Measurements from ENCODE around the gene MACROD2. TPM values are rescaled to one million over a fixed set of nuclear protein-coding genes. Genes with fewer than 3 reads are reported as not detected.

The MACROD2 gene
- total RNA-seq, 4 donors from 2014 or later: 12.6 to 60.3 (median 18.9) TPM

GRCh38 chr20:16096756-16097326 is 2101.5 kb downstream of the MACROD2 start:
- no peak for DNase-seq (ENCODE audit: low spot score in 2 of 2)
- TF ChIP-seq POLR2AphosphoS5 (IDR thresholded peaks at IDR 0.05): no peak
- H3K36me3 ChIP-seq: no peaks in the 10 kb centered on the region
- H3K4me3 ChIP-seq: no peak overlapping the region
- WGBS: 89% methylated on average over 4 of the region's 4 CpGs
- no peaks in the 10 kb centered on the region for H3K9me3 ChIP-seq
- no peak overlapping the region for H3K27ac ChIP-seq
- no peaks in the 10 kb centered on the region for H3K4me1 ChIP-seq
- H3K27me3 ChIP-seq: no peaks in the 10 kb centered on the region

- H3K27me3 ChIP-seq: no peaks in the 10 kb centered on the region
- H3K4me1 ChIP-seq: no peaks in the 10 kb centered on the region
- no peak for DNase-seq (ENCODE audit: low spot score in 2 of 2)
- H3K36me3 ChIP-seq: no peaks in the 10 kb centered on the region
- WGBS: 87% methylated on average over 4 of the region's 4 CpGs
- H3K4me3 ChIP-seq: no peak overlapping the region
- TF ChIP-seq POLR2AphosphoS5 (IDR thresholded peaks at IDR 0.05): no peak
- no peak for TF ChIP-seq CTCF (IDR thresholded peaks at IDR 0.05)
- no peak for TF ChIP-seq POLR2A (IDR thresholded peaks at IDR 0.05)
- TF ChIP-seq EP300 (IDR thresholded peaks at IDR 0.05): no peak
- H3K9me3 ChIP-seq: no peaks in the 10 kb centered on the region
- no peak overlapping the region for H3K27ac ChIP-seq
These were observed 2102.5 kb downstream of the MACROD2 start for GRCh38 chr20:16097788-16098187.

GRCh38 chr20:16098890-16099639 is 2103.7 kb downstream of the MACROD2 start:
- Histone ChIP-seq H3K4me3 (no peak overlapping the region), H3K4me1 (no peaks in the 10 kb centered on the region), H3K27me3 (no peaks in the 10 kb centered on the region), H3K27ac (no peak overlapping the region), H3K9me3 (no peaks in the 10 kb centered on the region), H3K36me3 (no peaks in the 10 kb centered on the region)
- TF ChIP-seq CTCF (IDR thresholded peaks at IDR 0.05) (no peak), EP300 (IDR thresholded peaks at IDR 0.05) (no peak), POLR2A (IDR thresholded peaks at IDR 0.05) (no peak)
- DNase-seq (ENCODE audit: low spot score in 2 of 2): no peak
- WGBS: 71% methylated on average over 7 of the region's 7 CpGs

GRCh38 chr20:16100111-16100510 is 2104.8 kb downstream of the MACROD2 start:
- Histone ChIP-seq H3K36me3 (no peaks in the 10 kb centered on the region), H3K27ac (no peak overlapping the region), H3K4me1 (no peaks in the 10 kb centered on the region), H3K27me3 (no peaks in the 10 kb centered on the region), H3K9me3 (no peaks in the 10 kb centered on the region), H3K4me3 (no peak overlapping the region)
- no peak for DNase-seq (ENCODE audit: low spot score in 2 of 2)
- 91% methylated on average over 3 of the region's 3 CpGs for WGBS
- TF ChIP-seq CTCF (IDR thresholded peaks at IDR 0.05) (no peak), EP300 (IDR thresholded peaks at IDR 0.05) (no peak), POLR2AphosphoS5 (IDR thresholded peaks at IDR 0.05) (no peak), POLR2A (IDR thresholded peaks at IDR 0.05) (no peak)

- 92% methylated on average over 4 of the region's 4 CpGs for WGBS
- Histone ChIP-seq H3K36me3 (no peaks in the 10 kb centered on the region), H3K4me1 (no peaks in the 10 kb centered on the region), H3K9me3 (no peaks in the 10 kb centered on the region), H3K27ac (no peak overlapping the region), H3K4me3 (no peak overlapping the region), H3K27me3 (no peaks in the 10 kb centered on the region)
- DNase-seq (ENCODE audit: low spot score in 2 of 2): no peak
- TF ChIP-seq POLR2AphosphoS5 (IDR thresholded peaks at IDR 0.05) (no peak), EP300 (IDR thresholded peaks at IDR 0.05) (no peak), CTCF (IDR thresholded peaks at IDR 0.05) (no peak), POLR2A (IDR thresholded peaks at IDR 0.05) (no peak)
These were observed 2105.5 kb downstream of the MACROD2 start for GRCh38 chr20:16100767-16101166.

Other genes with a start within 250 kb of the MACROD2 start
- gene ESF1, start 210.6 kb upstream of the MACROD2 start, total RNA-seq: 10 to 100 TPM in 3 of 4 donors, 1 to 10 TPM in 1; 9.0 to 20.4 (median 10.9) TPM
- 10 to 100 TPM in 3 of 4 donors, 1 to 10 TPM in 1; 5.3 to 47.9 (median 20.1) TPM for gene NDUFAF5, start 210.5 kb upstream of the MACROD2 start, total RNA-seq
- gene SEL1L2, start 4.9 kb upstream of the MACROD2 start, total RNA-seq: not detected

Data from suprapubic skin (tissue), 4 donors.